SK-N-MC (cell line): ENCODE measurements around the gene CCM2.
A peak's percentile ranks its signal among the peaks of the same experiment; 100 is the strongest.

Source experiments
- DNase-seq: peaks from one replicate; pipeline ENCODE4 v3.0.0-alpha.2; 2011; ENCODE audit warnings: low read depth, low spot score
- H3K27ac ChIP-seq: fragments of 200-600 bp; sonication (generic); 2 replicates; pipeline ENCODE4 v1.5.1; 2016; ENCODE audit warnings: mixed run types
- H3K36me3 ChIP-seq: fragments of 200-600 bp; sonication (generic); 2 replicates; pipeline ENCODE4 v1.6.1; 2017; ENCODE audit warnings: antibody characterized with exemption, low read length, mixed read lengths; ENCODE audit not compliant: insufficient read depth
- H3K4me3 ChIP-seq: fragments of 200-600 bp; sonication (generic); 2 replicates; pipeline ENCODE4 v1.5.1; 2016
- H3K9ac ChIP-seq: fragments of 200-600 bp; sonication (generic); 2 replicates; pipeline ENCODE4 v1.8.0; 2017; ENCODE audit warnings: mixed run types, mixed read lengths; ENCODE audit not compliant: insufficient read length
- H3K9me3 ChIP-seq: fragments of 200-600 bp; sonication (generic); 2 replicates; pipeline ENCODE4 v1.6.1; 2017; ENCODE audit warnings: low read depth, mild to moderate bottlenecking, antibody characterized with exemption, low read length, moderate library complexity, mixed read lengths
- EZH2 ChIP-seq: fragments of 200-600 bp; sonication (generic); IDR thresholded peaks from one replicate; pipeline ENCODE4 v1.6.1; 2017; ENCODE audit warnings: antibody characterized with exemption
- FOXP2 ChIP-seq: optimal IDR thresholded peaks from 2 replicates; pipeline ENCODE3; 2011; ENCODE audit warnings: mild to moderate bottlenecking, moderate library complexity; ENCODE audit not compliant: insufficient read depth; ENCODE audit errors: extremely low read length, control extremely low read depth
- POLR2AphosphoS5 ChIP-seq: IDR thresholded peaks from 2 replicates; pipeline ENCODE4 v1.6.1; 2012; ENCODE audit warnings: mild to moderate bottlenecking, low read depth, low read length, borderline replicate concordance

Gene CCM2

GRCh38 chr7:45082831-45083331 is 82.9 kb downstream of the CCM2 start:
- H3K9me3 ChIP-seq = no peaks in the 10 kb centered on the region
- H3K27ac ChIP-seq = no peak overlapping the region
- no peaks in the 10 kb centered on the region for H3K36me3 ChIP-seq
- H3K4me3 ChIP-seq = no peak overlapping the region
- TF ChIP-seq POLR2AphosphoS5 (no peak), FOXP2 (no peak), EZH2 (no peak)
- DNase-seq = no peak
- no peak overlapping the region for H3K9ac ChIP-seq

- TF ChIP-seq FOXP2 (no peak), EZH2 (no peak), POLR2AphosphoS5 (no peak)
- Histone ChIP-seq H3K9me3 (no peaks in the 10 kb centered on the region), H3K9ac (no peak overlapping the region), H3K4me3 (no peak overlapping the region), H3K36me3 (no peaks in the 10 kb centered on the region), H3K27ac (no peak overlapping the region)
- DNase-seq = no peak
These were observed 84.3 kb downstream of the CCM2 start for GRCh38 chr7:45084336-45084735.

- Histone ChIP-seq H3K9ac (no peak overlapping the region), H3K36me3 (no peaks in the 10 kb centered on the region), H3K9me3 (no peaks in the 10 kb centered on the region), H3K27ac (no peak overlapping the region), H3K4me3 (no peak overlapping the region)
- DNase-seq = no peak
- no peak for TF ChIP-seq POLR2AphosphoS5
- no peak for TF ChIP-seq EZH2
- no peak for TF ChIP-seq FOXP2
These were observed 85.1 kb downstream of the CCM2 start for GRCh38 chr7:45084901-45085618.

GRCh38 chr7:45085619-45086200 is 85.7 kb downstream of the CCM2 start:
- DNase-seq = no peak
- H3K9me3 ChIP-seq = no peaks in the 10 kb centered on the region
- no peak for TF ChIP-seq FOXP2
- TF ChIP-seq POLR2AphosphoS5 = no peak
- no peak for TF ChIP-seq EZH2
- no peak overlapping the region for H3K27ac ChIP-seq
- no peaks in the 10 kb centered on the region for H3K36me3 ChIP-seq
- no peak overlapping the region for H3K9ac ChIP-seq
- H3K4me3 ChIP-seq = no peak overlapping the region

DNA sequence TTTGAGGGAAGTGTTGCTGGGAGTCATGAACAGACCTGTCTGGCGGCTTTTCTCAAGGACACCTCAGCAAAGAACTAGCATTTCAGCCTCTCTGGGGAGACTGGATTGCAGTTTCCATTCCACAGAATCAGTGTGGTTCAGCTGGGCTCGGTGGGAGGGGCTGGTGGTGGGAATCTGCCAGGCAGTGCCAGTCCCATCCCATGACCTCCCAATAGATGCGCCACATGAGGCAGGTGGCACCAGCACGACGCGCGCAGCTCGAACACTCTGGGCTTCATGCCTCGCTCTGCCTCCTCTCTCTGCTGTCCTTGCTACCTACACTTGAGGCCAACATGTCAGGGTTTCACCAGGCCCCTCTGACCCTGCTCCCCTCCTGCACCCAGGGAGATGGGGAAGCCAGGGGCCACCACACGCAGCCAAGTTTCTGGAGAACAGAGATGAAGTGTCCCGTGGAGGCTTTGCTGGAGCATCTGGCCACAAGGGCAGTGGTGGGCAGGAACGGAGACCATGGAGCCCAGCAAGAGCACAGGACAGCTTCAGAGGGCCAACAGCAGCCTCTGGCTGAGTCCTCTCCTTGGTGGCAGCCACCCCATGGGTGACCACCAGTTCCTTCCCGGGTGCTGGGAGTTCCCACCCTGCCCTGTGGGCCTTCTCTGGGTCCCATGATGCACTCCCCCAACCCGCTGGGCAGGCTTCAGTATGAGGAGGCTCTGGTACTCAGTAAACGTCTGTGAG is 86.5 kb downstream of the CCM2 start:
- Histone ChIP-seq H3K9ac (no peak overlapping the region), H3K36me3 (no peaks in the 10 kb centered on the region), H3K9me3 (no peaks in the 10 kb centered on the region), H3K4me3 (no peak overlapping the region), H3K27ac (no peak overlapping the region)
- TF ChIP-seq EZH2 (no peak), FOXP2 (no peak), POLR2AphosphoS5 (no peak)
- DNase-seq = no peak

- Histone ChIP-seq H3K4me3 (no peak overlapping the region), H3K36me3 (no peaks in the 10 kb centered on the region), H3K9me3 (no peaks in the 10 kb centered on the region), H3K27ac (no peak overlapping the region), H3K9ac (no peak overlapping the region)
- TF ChIP-seq FOXP2 (no peak), POLR2AphosphoS5 (no peak), EZH2 (no peak)
- no peak for DNase-seq
These were observed 87.5 kb downstream of the CCM2 start for GRCh38 chr7:45087301-45088145.

- Histone ChIP-seq H3K4me3 (peak overlapping the region; percentile 75; the same call in 1 of the 2 replicates), H3K9me3 (no peaks in the 10 kb centered on the region), H3K36me3 (no peaks in the 10 kb centered on the region), H3K9ac (no peak overlapping the region), H3K27ac (no peak overlapping the region)
- TF ChIP-seq EZH2 (no peak), FOXP2 (no peak), POLR2AphosphoS5 (no peak)
- DNase-seq = no peak
These were observed 88.2 kb downstream of the CCM2 start for GRCh38 chr7:45088146-45088701.

- H3K9ac ChIP-seq = no peak within 1 kb of the TSS
- H3K27ac ChIP-seq = no peak within 1 kb of the TSS
- peak within 1 kb of the TSS; percentile 75 for H3K4me3 ChIP-seq
- no peaks in the 10 kb centered on the region for H3K9me3 ChIP-seq
- no peak for DNase-seq
- no peaks in the 10 kb centered on the region for H3K36me3 ChIP-seq
- TF ChIP-seq FOXP2 (no peak), POLR2AphosphoS5 (no peak), EZH2 (no peak)
These were observed 88.9 kb downstream of the CCM2 start, which contains the start of gene NACAD for GRCh38 chr7:45088821-45089340. Gene NACAD (minus strand): TSS chr7:45088969. CDS start chr7:45088894, 75 bp downstream.
